GM19397 (cell line): ENCODE results near the gene KIAA1755.

ENCODE experiments used
- ATAC-seq: cut with Tn5 transposase; IDR thresholded peaks from one replicate; pipeline ENCODE4 v1.9.1; 2021; ENCODE audit warnings: mild to moderate bottlenecking, moderate library complexity; ENCODE audit not compliant: unreplicated experiment

Gene KIAA1755

DNA sequence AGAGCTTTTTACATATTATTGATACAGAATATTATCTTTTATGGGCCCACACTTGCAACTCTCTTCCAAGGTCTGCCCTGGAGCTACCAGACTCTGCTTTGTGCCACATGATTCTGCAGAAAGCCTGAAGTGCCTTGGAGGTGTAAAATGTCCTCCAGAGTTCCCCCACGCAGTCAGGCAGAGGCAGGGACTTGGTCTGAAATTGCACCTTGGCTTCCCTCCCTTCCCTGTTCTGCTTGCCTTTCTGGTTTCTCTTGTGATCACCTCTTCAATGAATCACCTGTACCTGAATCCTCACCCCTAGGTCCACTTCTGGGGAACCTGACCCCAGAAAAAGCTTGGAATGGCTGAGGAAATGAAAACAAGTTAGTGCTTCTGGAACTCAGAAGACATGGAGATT lies 52.4 kb downstream of the KIAA1755 start:
- ATAC-seq: no peak

DNA sequence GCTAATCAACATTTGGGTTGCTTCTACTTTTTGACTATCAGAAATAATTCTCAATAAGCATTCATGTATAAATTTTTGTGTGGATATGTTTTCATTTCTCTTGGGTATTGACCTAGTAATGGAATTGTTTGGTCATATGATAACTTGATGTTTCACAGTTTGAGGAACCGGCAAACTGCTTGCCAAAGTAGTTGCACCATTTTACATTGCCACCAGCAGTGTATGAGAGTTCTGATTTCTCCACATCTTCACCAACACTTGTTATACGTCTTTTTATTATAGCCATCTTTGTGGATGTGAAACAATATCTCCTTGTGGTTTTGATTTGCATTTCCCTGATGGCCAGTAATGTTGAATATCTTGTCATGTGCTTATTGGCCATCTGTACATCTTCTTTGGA lies 52.9 kb downstream of the KIAA1755 start:
- ATAC-seq: no peak

DNA sequence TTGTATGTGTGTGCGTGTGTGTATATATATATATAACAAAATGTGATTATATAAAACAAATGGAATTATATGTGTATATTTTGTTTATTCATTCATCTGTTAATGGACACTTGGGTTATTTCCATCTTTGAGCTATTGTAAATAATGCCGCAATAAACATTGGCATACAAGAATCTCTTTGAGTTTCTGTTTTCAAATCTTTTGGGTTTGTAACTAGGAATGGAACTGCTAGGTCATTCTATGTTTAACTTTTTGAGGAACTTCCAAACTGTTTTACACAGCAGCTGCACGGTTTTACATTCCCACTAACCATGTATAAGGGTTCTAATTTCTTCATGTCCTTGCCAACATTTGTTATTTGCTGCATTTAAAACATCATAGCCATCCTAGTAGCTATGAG lies 55.5 kb downstream of the KIAA1755 start:
- no peak for ATAC-seq

DNA sequence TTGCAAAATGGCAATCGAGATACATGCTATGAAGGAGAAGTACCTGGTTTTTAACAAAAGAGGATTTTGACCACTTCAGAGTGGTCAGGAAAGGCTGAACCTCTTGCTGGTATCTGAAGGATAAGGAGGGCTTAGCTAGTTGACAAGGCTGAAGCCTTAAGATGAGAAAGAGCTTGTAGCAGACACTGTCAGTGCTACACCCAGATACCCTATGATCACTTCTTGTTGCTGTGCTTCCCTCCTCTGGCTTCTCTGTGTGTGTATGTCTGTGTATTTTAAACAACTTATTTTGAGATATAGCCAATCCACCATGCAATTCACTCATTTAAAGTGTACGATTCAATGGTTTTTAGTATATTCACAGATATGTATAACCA lies 56.6 kb downstream of the KIAA1755 start:
- ATAC-seq: no peak

DNA sequence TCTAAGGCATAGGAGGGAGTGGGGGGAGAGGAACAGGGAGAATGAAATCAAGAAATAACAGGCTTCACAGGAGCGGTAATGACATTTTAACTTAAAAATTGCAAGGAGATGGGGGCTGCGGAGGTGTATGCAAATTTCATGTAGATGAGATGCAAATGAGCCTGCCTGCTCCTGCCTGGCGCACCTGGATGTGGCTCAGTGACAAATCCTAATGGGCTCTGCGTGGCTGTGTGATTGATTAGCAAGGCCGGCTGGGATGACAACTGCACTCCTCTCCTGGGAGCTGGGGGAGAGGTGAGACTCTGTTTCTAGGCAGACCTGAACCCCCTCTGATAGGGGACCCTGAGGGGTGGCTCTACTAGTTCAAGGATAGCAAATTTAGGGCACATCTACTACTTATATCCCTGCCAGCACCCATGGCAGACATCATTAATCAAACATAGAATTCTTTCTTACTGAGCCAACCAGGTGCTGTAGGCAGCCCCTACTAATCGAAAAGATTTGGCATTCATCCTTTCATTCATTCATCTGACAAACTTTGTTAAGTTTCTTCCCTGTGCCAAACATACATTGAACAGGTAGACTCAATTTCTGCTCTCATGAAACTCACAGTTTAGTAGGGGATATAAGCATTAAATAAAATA lies 57.1 kb downstream of the KIAA1755 start:
- ATAC-seq: no peak

DNA sequence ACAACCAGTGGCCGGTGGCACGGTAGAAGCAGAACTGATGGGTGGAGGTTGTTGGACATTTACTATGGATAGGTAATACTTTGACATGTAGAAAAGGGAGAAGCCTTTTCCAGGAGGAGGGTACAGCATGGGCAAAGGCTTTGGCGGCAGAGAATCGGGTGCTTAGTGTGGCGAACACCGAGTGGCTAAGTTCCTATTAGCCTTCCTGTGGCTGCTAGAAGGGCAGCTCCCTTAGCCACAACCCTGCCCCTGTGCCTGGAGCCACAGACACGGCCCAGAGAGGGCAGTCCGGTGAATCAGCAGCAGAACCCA lies 57.6 kb downstream of the KIAA1755 start:
- ATAC-seq: no peak

DNA sequence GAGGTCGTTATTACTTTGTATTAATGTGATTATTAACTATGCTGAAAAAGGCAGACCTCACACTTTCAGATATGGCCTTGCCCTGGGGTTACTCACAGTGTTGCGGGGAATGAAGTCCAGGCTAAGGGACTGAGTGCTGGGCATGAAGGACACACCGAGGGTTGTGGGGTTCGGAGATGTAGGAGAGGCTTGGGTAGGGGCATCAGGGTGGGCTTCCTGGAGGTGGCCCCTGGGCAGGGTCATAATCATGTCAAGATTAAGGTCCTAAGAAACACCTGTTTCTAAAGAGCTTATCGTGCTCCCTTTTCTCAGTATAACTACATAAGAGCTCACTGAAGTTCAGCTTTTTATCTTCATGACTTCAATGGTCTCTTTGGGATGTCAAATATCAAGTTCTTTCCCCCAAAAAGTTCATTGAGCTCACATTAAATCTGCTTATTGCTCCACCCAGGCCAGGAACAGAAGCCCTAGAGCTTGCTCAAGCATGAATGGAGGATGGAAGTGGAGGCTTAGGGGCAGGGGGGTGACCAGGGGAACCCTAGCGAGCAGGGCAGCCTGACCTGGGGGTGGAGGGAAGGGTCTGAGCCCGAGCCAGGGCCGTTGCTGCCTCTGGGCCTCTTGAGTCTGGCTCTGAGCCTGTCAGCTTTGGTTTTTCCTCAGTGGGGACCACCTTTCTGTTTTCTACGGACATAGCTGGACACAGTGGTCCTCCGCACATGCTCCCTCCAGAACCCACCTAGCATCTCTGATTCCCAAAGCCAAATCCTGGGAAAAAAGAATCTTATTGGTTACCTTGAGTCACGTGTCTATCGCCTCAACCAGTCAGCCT lies 58.2 kb downstream of the KIAA1755 start:
- no peak for ATAC-seq

DNA sequence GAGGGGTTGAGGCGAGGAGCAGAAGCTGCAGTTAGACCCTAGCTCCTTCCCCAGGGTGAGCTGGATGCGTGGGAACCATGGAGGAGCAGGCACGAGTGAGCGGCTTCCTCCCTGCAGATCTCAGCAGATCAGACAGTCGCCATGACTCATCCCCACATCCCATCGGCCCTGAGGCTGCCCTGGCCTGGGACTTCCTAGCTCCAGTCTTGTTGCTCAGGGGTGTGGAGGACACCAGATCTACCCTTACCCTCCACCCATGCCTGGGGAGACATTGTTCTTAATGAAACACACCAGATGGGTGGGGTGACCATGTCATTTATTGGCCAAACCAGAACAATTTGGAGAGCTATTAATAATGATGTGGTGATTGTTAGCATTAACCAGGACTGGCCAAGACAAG lies 59.2 kb downstream of the KIAA1755 start:
- no peak for ATAC-seq

DNA sequence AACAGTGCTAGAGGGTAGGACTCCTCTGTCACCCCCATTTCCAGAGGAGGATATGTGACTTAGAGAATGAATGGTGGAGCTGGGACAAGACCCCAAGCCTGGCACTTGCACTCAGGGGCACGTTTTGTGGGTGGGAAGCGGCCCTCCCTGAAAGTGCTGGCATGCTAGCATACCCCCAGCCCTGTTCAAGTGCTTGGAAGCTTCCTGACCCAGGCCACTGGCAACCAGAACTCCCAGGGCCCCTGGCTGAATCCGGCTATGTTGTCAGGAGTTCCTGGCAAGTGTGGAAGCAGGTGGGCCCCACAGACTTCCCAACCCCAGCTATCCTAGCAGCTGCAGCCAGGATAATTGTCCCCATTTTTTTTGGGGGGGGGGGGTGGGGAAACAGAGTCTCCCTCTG lies 59.9 kb downstream of the KIAA1755 start:
- no peak for ATAC-seq

DNA sequence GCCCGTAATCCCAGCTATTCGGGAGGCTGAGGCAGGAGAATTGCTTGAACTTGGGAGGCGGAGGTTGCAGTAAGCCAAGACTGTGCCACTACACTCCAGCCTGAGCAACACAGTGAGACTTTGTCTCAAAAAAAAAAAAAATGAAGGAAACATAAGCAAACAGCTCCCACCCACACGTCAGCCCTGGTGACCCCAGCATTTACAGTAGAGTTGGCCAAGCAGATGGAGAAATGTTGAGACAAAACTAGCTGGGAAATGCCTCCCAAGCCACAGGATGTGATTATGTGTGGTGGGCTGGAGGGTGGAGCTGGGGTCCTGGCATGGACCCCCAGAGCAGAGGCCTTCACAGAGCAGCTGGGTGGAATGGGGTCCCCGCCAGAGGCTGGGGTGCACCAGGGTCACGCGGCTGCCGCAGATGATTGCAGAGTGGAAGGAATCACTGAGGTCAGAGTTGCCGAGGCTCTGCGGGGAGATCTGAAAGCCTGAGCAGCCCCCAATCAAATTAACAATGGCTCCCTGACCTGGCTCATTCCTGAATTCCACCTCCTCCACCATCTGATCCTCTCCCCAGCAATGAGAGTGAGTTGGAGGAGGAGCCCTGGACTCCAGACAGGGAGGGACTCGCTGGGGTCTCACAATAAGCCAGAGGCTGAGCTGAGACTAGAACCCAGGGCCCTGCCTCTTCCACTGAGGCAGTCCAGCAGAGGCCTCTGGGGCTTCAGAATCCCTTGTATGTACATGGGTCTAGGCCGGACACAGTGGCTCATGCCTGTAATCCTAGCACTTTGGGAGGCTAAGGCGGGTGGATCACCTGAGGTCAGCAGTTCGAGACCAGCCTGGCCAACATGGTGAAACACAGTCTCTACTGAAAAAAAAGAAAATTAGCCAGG lies 60.8 kb downstream of the KIAA1755 start:
- no peak for ATAC-seq

DNA sequence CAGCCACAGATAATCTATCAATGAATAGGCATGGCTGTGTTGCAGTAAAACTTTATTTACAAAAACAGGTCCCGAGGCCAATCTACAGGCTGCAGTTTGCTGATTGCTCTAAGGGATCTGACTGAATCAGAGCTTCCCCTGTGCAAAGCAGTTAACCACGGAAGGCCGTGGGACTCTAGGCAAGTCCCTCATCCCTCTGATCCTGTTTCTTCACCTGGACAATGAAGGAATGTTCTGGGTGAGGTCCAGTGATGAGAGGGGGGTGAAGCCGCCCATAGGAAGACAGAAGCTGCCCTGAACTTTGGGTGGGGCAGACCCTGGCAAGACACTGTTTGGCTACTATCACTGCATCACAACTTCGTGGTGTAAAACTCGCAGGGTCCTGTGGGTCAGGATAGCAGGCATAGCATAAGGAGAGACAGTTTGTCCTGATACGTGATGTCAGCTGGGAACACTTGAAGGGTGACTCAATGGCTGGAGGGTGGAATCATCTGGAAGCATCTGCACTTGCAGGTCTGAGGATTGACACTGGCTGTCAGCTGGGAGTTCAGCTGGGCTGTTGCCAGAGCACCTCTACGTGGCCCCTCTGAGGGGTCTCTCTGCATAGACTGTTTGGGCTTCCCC lies 62.2 kb downstream of the KIAA1755 start:
- ATAC-seq: no peak

DNA sequence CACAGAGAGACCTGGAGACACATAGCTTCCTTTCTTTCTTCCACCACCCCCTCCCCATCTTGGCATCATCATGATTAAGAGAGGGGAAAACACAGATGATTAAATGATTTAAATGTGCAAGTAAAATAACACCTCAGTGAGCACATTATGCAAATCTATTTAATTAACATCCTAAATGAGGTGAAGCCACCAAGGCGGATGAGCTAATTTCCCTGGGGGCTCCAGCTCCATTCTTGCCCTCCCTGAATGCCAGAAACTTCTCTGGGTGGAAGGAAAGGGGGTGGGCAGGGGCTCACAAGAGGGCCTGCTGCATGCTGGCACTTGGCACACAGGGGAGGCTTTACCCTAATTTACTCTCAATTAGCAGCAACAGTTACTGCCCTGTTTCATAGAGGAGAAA lies 62.9 kb downstream of the KIAA1755 start:
- ATAC-seq: no peak

DNA sequence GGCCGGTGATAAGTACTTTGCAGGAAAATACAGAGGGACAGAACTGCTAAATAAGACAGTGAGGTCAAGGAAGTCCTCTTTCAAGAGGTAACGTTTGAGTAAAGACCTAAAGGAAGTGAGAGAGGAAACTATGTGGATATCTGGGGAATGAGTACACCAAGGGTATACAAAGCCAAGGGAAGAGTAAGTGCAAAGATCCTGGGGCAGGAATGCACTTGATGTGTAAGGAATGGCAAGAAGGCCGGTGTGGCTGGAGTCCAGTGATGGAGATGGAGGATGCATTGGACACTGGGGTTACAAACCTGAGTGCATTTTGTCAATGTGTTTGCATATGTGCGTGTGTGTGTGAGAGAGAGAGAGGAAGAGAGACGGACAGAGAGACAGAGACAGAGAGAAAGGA lies 63.3 kb downstream of the KIAA1755 start:
- no peak for ATAC-seq

DNA sequence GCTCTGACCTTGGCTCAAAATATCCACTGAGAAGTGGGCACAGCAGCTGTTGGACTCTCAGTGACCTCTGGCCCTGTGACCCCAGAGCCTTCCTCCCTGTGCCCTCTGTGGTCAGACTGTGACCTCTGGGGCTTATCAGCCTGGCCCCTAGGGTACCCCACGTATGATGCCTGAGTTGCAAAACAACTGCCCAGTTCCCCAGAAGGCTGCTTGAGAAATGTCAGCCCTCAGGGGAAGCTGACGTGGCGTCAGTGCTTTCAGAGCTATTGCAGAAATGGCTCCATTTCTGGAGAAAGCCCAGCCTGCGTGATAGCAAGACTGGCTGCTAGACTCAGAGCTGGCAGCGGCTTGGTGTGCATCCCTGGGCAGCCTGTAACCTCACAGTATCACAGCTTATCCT lies 63.9 kb downstream of the KIAA1755 start:
- no peak for ATAC-seq

DNA sequence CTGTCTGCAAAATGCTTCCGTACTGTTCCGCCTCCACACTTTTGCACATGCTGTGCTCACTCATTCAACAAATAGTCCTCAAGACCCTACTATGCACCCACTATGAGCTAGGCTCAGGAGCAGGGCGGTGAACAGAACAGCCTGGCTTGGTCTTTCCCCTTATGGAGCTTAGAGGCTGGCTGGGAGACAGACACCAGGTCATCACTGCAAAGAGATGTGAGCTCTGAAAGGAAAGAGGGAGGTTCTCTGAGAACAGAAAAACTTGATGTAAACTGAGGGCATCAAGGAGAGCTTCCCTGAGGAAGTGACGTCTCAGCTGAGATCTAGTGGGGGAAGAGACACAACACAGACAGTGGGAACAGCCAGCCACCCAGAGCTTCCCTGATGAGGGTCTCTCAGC lies 64.5 kb downstream of the KIAA1755 start:
- no peak for ATAC-seq

DNA sequence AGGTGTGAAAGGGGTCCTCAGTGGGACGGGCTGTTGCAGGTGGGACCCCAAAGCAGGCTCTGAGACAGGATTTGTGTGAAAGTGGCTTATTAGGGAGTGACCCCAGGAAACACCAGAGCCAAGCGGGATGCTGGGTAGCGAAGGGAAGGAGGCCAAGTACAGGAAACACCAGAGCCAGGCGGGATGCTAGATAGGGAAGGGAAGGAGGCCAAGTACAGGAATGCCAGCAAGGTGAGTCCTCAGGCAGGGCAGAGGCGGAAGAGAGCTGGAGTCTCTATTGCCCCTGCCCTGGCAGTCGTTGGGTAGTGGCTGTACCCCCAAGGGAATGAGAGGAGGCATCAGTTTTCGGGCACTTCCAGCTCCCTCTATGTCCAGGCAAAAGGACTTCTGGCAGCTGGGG lies 65.0 kb downstream of the KIAA1755 start:
- ATAC-seq: no peak

DNA sequence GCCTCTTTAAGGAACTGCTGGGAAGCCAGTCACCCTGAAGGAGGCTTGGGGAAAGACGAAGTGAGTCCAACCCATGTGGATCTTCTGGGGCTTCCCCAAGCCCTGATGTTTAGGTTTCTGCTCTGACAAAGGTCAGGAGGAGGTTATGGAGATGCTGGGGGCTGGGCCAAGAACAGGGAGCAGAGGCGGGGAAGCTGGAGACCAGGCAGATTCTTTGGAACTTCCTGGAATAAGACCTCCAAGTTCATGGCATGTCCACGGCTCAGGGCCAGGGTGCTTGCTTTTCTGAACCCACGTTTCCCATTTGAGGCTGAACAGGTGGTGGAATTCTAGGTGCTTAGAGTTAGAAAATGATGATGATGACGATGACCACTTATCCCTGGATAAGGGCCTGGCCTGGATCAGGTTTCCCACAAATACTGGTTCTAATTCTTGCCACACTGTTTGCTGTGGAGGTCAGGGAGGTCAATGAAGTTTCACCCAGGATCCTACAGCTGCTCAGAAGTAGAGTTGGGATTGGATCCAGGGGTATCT lies 65.5 kb downstream of the KIAA1755 start:
- ATAC-seq: no peak

DNA sequence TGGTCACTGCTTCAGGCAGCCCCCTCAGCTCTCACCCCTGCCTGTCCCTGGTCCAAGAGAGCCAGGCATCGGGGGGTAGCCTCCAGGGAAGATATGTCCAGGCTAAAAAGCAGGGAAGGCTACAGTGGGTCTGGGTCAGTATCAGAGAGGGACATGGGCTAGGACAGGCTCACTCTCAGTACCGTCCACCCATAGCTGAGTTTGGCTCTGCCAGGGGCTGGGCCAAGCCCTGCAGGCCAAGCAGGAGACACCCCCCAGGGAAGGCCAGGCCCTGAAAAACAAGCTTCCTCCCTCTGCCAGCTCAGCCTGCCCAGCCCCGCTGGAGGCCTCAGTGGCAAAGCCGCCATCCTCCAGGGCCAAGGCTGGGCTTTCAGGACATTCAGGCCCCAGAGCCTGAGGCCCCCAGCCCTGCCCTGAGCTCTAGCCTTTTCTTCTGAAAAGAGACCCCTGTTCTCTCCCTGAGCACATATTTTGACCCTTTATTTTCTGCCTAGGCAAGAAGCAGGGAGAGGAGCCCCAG lies 66.9 kb downstream of the KIAA1755 start:
- ATAC-seq: no peak

DNA sequence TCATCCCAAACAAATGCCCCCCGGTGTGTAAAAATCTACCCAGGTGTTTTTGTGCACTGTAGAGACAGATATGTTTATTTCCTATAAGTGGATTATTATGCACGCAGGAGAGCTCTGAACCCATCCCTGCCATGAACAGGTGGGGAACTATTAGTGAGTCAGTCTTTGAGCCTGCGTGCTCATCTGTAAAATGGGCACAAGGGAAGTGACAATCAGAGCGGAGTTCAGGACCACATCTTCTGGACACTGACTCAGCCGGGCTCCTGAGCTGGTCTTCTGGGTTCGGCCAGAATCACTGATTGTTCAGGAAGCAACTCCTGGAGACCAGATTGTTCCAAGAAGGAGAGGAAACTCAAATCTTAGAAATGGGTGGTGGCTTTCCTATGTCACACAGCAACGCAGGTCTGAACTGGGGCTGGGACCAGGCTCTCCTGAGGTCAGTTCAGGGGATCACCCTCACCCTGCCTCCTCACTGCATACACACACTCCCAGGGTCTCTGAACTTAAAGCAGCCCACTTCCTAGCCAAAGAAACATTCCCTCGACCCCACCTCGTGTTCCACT lies 68.1 kb downstream of the KIAA1755 start:
- no peak for ATAC-seq

DNA sequence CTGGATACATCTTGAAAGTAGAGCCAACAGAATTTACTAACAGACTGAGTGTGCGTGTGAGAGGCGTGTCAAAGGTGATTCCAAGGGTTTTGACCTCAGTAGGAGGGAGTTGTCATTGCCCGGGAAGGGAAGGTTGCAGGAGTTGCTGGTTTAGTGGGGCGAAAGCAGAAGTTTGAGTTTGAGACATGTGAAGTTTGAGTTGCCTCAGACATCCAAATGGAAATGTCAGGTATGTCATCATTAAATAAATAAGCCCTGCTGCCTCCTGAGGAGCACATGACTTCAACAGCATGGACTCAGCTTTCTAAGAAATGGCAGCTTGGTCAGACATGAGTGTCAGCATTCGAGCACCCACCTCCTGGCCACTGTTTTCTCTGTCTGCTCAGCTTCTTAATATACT lies 68.9 kb downstream of the KIAA1755 start:
- ATAC-seq: no peak

DNA sequence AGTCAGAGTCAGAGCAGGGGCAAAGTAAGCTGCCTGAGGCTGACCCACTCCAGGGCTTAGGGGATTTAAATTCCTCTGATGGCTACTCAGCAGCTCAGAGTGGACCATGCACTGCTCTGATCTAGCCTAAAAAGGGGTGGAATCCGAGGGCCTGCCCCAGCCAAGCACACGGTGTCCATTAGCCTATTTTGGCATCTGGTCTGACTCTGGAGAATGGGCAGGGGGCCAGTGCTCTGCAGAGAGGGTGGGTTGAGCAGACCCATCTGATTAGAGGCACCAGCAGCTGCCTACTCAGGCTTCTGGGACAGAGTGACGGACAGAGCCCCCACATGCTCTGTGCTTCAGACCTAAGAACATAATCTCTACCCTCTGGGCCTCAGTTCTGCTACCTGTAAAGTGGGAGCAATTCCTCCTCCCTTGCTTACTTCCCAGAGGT lies 69.6 kb downstream of the KIAA1755 start:
- no peak for ATAC-seq
